Activated CD8-positive, alpha-beta memory T cell treated with anti-CD3 and anti-CD28 coated beads for 36 hours (primary cell): ENCODE measurements around the gene ACOT11. TPM values are rescaled to one million over a fixed set of nuclear protein-coding genes. Genes with fewer than 3 reads are reported as not detected.

Experiments used
- total RNA-seq, 2 experiments: library from RNA; stranded (reverse); gene quantifications; one replicate each; pipeline ENCODE4 v1.2.3, GENCODE V29; 2021

Gene ACOT11
- total RNA-seq, 2 experiments from 2014 or later, result 0.44 to 0.57 TPM

Other genes with a start within 250 kb of the ACOT11 start
- 10 to 100 TPM; 62.2 to 63.2 TPM for gene SSBP3, start 141.8 kb upstream of the ACOT11 start, total RNA-seq
- gene FAM151A, start 75.3 kb downstream of the ACOT11 start, total RNA-seq, result not detected
- not detected for gene MROH7, start 93.6 kb downstream of the ACOT11 start, total RNA-seq
- 10 to 100 TPM; 43.0 to 45.3 TPM for gene TTC4, start 167.6 kb downstream of the ACOT11 start, total RNA-seq
- 1 to 10 TPM; 8.4 to 8.5 TPM for gene PARS2, start 216.3 kb downstream of the ACOT11 start, total RNA-seq